H9 (cell line): ENCODE results near the gene CNNM4. TPM values are rescaled to one million over a fixed set of nuclear protein-coding genes. Genes with fewer than 3 reads are reported as not detected.

Experiments used
- DNase-seq: peaks from one replicate; pipeline ENCODE4 v3.0.0-alpha.2; 2017
- H2AFZ ChIP-seq: one replicate; pipeline ENCODE4 v1.6.1; 2013; ENCODE audit warnings: mild to moderate bottlenecking, low read length, control low read depth, moderate library complexity
- H2AK5ac ChIP-seq: 2 replicates; pipeline ENCODE4 v1.6.1; 2013; ENCODE audit warnings: low read length, control low read depth, mixed read lengths; ENCODE audit not compliant: insufficient read length
- H2BK120ac ChIP-seq: one replicate; pipeline ENCODE4 v1.6.1; 2013; ENCODE audit warnings: low read depth, mild to moderate bottlenecking, low read length, control low read depth, inconsistent platforms; ENCODE audit not compliant: poor library complexity, severe bottlenecking
- H2BK12ac ChIP-seq: 2 replicates; pipeline ENCODE4 v1.6.1; 2013; ENCODE audit warnings: low read length, control low read depth, mixed read lengths, low read depth; ENCODE audit not compliant: insufficient read length
- H2BK15ac ChIP-seq: 2 replicates; pipeline ENCODE4 v1.6.1; 2013; ENCODE audit warnings: low read depth, low read length, control low read depth
- H2BK20ac ChIP-seq: one replicate; pipeline ENCODE4 v1.6.1; 2013; ENCODE audit warnings: low read depth, mild to moderate bottlenecking, low read length, control low read depth, inconsistent platforms; ENCODE audit not compliant: poor library complexity, severe bottlenecking
- H2BK5ac ChIP-seq: 2 replicates; pipeline ENCODE4 v1.6.1; 2013; ENCODE audit warnings: low read length, control low read depth, mixed read lengths; ENCODE audit not compliant: insufficient read length
- H3K14ac ChIP-seq: 2 replicates; pipeline ENCODE4 v1.6.1; 2013; ENCODE audit warnings: low read length, control low read depth; ENCODE audit not compliant: insufficient read depth
- H3K18ac ChIP-seq: 2 replicates; pipeline ENCODE4 v1.6.1; 2013; ENCODE audit warnings: low read depth, mild to moderate bottlenecking, mixed read lengths, low read length, control low read depth; ENCODE audit not compliant: insufficient read length
- H3K23ac ChIP-seq: 2 replicates; pipeline ENCODE4 v1.6.1; 2013; ENCODE audit warnings: low read length, control low read depth, mixed read lengths, low read depth; ENCODE audit not compliant: insufficient read length
- H3K23me2 ChIP-seq: 2 replicates; pipeline ENCODE4 v1.6.1; 2013; ENCODE audit warnings: low read depth, mild to moderate bottlenecking, mixed read lengths, low read length, control low read depth; ENCODE audit not compliant: insufficient read length, poor library complexity, severe bottlenecking
- H3K27ac ChIP-seq: 2 replicates; pipeline ENCODE4 v1.5.1; 2013; ENCODE audit warnings: low read length, control low read depth, mixed read lengths, low read depth; ENCODE audit not compliant: insufficient read length
- H3K27me3 ChIP-seq: 2 replicates; pipeline ENCODE4 v1.6.1; 2013; ENCODE audit warnings: low read length, control low read depth, inconsistent platforms; ENCODE audit not compliant: insufficient read depth
- H3K4ac ChIP-seq: 2 replicates; pipeline ENCODE4 v1.6.1; 2013; ENCODE audit warnings: low read depth, mild to moderate bottlenecking, control low read depth, inconsistent platforms, low read length, moderate library complexity
- H3K4me1 ChIP-seq: 2 replicates; pipeline ENCODE4 v1.6.1; 2013; ENCODE audit warnings: low read length, control low read depth, inconsistent platforms; ENCODE audit not compliant: insufficient read depth
- H3K4me2 ChIP-seq: 2 replicates; pipeline ENCODE4 v1.6.1; 2013; ENCODE audit warnings: low read length, control low read depth, mixed read lengths; ENCODE audit not compliant: insufficient read length, insufficient read depth
- H3K56ac ChIP-seq: 2 replicates; pipeline ENCODE4 v1.6.1; 2013; ENCODE audit warnings: low read depth, mild to moderate bottlenecking, mixed read lengths, low read length, control low read depth; ENCODE audit not compliant: insufficient read length
- H3K79me1 ChIP-seq: 2 replicates; pipeline ENCODE4 v1.6.1; 2013; ENCODE audit warnings: low read depth, mild to moderate bottlenecking, moderate library complexity, low read length, control low read depth, inconsistent platforms; ENCODE audit not compliant: insufficient read depth, poor library complexity, severe bottlenecking
- H3K79me2 ChIP-seq: 2 replicates; pipeline ENCODE4 v1.6.1; 2013; ENCODE audit warnings: low read length, control low read depth, inconsistent platforms; ENCODE audit not compliant: insufficient read depth
- H3K9ac ChIP-seq: 2 replicates; pipeline ENCODE4 v1.6.1; 2013; ENCODE audit warnings: low read length, control low read depth, mixed read lengths; ENCODE audit not compliant: insufficient read length; ENCODE audit errors: extremely low read depth
- H3K9me3 ChIP-seq: one replicate; pipeline ENCODE4 v1.6.1; 2013; ENCODE audit warnings: low read depth, low read length, inconsistent platforms; ENCODE audit not compliant: control insufficient read depth
- H3T11ph ChIP-seq: one replicate; pipeline ENCODE4 v1.6.1; 2013; ENCODE audit warnings: mild to moderate bottlenecking, low read length, control low read depth, inconsistent platforms
- H4K20me1 ChIP-seq: one replicate; pipeline ENCODE4 v1.6.1; 2013; ENCODE audit not compliant: control insufficient read depth, insufficient read length, insufficient read depth
- H4K5ac ChIP-seq: 2 replicates; pipeline ENCODE4 v1.6.1; 2013; ENCODE audit warnings: low read depth, mild to moderate bottlenecking, mixed read lengths, low read length, control low read depth; ENCODE audit not compliant: insufficient read length
- H4K8ac ChIP-seq: replicated peaks from 2 replicates; pipeline ENCODE4 v1.6.1; 2013; ENCODE audit warnings: low read length, control low read depth, mixed read lengths, low read depth; ENCODE audit not compliant: insufficient read length
- H4K91ac ChIP-seq: 2 replicates; pipeline ENCODE4 v1.6.1; 2013; ENCODE audit warnings: low read depth, mild to moderate bottlenecking, moderate library complexity, mixed read lengths, low read length, control low read depth; ENCODE audit not compliant: insufficient read length
- H3K27ac Mint-ChIP-seq, 3 experiments: 2 replicates in 2 of 3; 3 replicates in 1 of 3; pipeline ENCODE4 v1.8.0; 2020 to 2021; ENCODE audit warnings: mixed read lengths in 3 of 3, mild to moderate bottlenecking in 1 of 3, moderate library complexity in 1 of 3
- H3K27me3 Mint-ChIP-seq: 2 replicates; pipeline ENCODE4 v1.8.0; 2021; ENCODE audit warnings: low read depth, mild to moderate bottlenecking, moderate library complexity, mixed read lengths
- H3K36me3 Mint-ChIP-seq, 3 experiments: 2 replicates in 2 of 3; 3 replicates in 1 of 3; pipeline ENCODE4 v1.8.0; 2020 to 2021; ENCODE audit warnings: low read depth in 3 of 3, mixed read lengths in 3 of 3; ENCODE audit not compliant: insufficient read depth in 1 of 3
- H3K4me1 Mint-ChIP-seq, 2 experiments: 2 replicates each; pipeline ENCODE4 v1.8.0; 2020; ENCODE audit warnings: mixed read lengths in 2 of 2
- H3K4me3 Mint-ChIP-seq, 2 experiments: 2 replicates in 1 of 2; 3 replicates in 1 of 2; pipeline ENCODE4 v1.8.0; 2020 to 2021; ENCODE audit warnings: mild to moderate bottlenecking in 2 of 2, mixed read lengths in 2 of 2, moderate library complexity in 1 of 2
- H3K9me3 Mint-ChIP-seq, 2 experiments: 2 replicates in 1 of 2; 3 replicates in 1 of 2; pipeline ENCODE4 v1.8.0; 2020; ENCODE audit warnings: mild to moderate bottlenecking in 2 of 2, mixed read lengths in 2 of 2, moderate library complexity in 1 of 2
- WGBS: extraction: QIAGEN DNeasy Blood & Tissue Kit; methylation state at CpG from one replicate; pipeline ENCODE4 v1.1.7; 2013; ENCODE audit warnings: missing lambda C conversion rate, low lambda C conversion rate, mixed read lengths; ENCODE audit not compliant: insufficient read length; ENCODE audit errors: extremely low coverage; 5-methylcytosine and 5-hydroxymethylcytosine counted together
- total RNA-seq: library from RNA; stranded (reverse); gene quantifications from 2 replicates; pipeline ENCODE4 v1.2.1, GENCODE V29; 2021
- TF ChIP-seq, protein P1 (sequence below): fragments of 200-600 bp; sonication (generic); conservative IDR thresholded peaks from 3 replicates; pipeline ENCODE4 v1.8.0; 2021; ENCODE audit warnings: antibody characterized with exemption, mild to moderate bottlenecking

CNNM4 gene
- total RNA-seq, 1 experiment from 2014 or later: 8.5 TPM

DNA sequence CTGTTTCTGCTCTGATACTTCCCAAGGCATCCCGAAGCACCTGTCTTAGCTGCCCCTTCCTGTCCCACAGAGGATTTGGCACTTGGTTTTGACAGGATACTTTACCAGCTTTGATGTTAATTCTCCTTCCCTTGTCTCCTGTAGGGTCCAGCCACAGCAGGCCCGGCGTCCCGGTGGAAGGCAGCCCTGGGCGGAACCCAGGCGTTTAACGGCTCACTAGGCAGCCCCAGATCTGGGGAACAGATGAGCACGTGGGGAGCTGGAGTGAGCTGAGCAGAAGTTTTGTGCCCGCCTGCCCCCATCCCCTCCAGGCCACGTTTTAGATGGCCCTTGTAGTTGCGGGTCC is 71.7 kb downstream of the CNNM4 start:
- Histone ChIP-seq H3K23me2 (no peaks in the 10 kb centered on the region), H2BK15ac (no peak overlapping the region), H3K4me2 (peak overlapping the region; percentile 13), H3K4ac (no peak overlapping the region), H4K20me1 (no peaks in the 10 kb centered on the region), H3K9me3 (no peaks in the 10 kb centered on the region), H3K23ac (no peak overlapping the region), H4K91ac (no peak overlapping the region), H2BK120ac (no peak overlapping the region), H3K14ac (no peak overlapping the region), H3K79me2 (no peaks in the 10 kb centered on the region), H3K18ac (no peak overlapping the region), H3K79me1 (no peaks in the 10 kb centered on the region), H2AK5ac (no peak overlapping the region), H3K27me3 (no peaks in the 10 kb centered on the region), H3K9ac (no peak overlapping the region), H2AFZ (no peak overlapping the region), H4K5ac (no peak overlapping the region), H2BK5ac (no peak overlapping the region), H4K8ac (no peak overlapping the region), H2BK12ac (no peak overlapping the region), H2BK20ac (no peak overlapping the region), H3T11ph (no peak overlapping the region), H3K56ac (no peak overlapping the region), H3K4me1 (no peaks in the 10 kb centered on the region), H3K27ac (no peak overlapping the region)
- TF ChIP-seq, protein P1, sequence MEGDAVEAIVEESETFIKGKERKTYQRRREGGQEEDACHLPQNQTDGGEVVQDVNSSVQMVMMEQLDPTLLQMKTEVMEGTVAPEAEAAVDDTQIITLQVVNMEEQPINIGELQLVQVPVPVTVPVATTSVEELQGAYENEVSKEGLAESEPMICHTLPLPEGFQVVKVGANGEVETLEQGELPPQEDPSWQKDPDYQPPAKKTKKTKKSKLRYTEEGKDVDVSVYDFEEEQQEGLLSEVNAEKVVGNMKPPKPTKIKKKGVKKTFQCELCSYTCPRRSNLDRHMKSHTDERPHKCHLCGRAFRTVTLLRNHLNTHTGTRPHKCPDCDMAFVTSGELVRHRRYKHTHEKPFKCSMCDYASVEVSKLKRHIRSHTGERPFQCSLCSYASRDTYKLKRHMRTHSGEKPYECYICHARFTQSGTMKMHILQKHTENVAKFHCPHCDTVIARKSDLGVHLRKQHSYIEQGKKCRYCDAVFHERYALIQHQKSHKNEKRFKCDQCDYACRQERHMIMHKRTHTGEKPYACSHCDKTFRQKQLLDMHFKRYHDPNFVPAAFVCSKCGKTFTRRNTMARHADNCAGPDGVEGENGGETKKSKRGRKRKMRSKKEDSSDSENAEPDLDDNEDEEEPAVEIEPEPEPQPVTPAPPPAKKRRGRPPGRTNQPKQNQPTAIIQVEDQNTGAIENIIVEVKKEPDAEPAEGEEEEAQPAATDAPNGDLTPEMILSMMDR: no peak
- H3K36me3 Mint-ChIP-seq: peaks cover 36 to 80% (median 62%) of the 10 kb centered on the region in 3 experiments
- WGBS: no CpG with 5 or more reads among the region's 11 CpGs
- DNase-seq: no peak
- peak overlapping the region; percentile 61 to 98 (median 97); a peak in 5 of 7 replicates for H3K27ac Mint-ChIP-seq
- no peaks in the 10 kb centered on the region for H3K27me3 Mint-ChIP-seq
- peaks cover 21 to 24% of the 10 kb centered on the region in 2 experiments for H3K4me1 Mint-ChIP-seq
- no peak overlapping the region for H3K4me3 Mint-ChIP-seq
- H3K9me3 Mint-ChIP-seq: no peaks in the 10 kb centered on the region
